ENCODE measurements around the gene CDH23. TPM values are rescaled to one million over a fixed set of nuclear protein-coding genes. Genes with fewer than 3 reads are reported as not detected.
A peak's percentile ranks its signal among the peaks of the same experiment; 100 is the strongest.

The CDH23 gene
- total RNA-seq, 1 experiment from 2014 or later, result 0.34 TPM

DNA sequence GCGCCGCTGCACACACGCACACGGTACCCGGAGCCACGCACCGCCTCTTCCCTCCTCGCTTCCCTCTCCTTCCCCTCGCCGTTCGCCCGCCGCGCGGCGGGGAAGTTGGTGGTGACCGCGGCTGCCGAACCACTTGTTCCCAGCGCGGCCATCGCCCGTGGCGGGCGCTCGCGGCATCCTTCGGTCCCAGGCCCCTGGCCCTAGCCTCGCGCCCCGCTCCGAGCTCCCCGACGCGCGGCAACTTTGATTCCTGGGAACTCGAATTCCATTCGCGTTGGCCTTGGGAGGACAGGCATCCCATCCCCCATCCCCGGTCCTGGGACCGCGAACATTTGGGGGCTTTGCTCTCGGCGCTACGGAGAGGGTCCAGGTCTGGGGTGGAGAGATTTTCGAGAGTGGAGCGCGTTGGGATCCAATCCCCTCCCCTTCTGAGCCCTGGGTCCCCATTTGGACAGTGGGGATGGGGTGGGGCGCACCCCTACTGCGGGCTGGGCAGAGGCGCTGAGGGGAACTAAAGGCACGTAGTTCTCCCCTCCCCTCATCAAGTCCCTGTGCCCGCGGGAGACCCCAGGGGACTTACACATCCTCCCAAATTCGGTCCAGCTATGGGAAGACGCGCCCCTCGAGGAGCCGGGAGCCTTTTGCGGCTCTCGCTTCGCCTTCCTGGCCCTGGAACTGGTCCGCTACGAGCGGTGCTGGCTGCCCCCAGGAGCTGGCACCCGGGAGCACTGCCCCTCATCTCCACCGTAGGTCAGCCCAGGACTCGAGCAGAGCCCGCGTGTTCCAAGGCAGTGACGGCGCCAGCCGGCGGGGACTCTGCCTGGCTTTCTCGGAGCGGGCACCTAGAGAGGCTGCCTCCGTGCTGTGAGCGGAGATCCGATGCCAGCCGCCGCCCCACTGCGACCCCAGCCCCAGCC lies 834 bp downstream of the CDH23 start:
- BruUV-seq (replicated peaks), result no TSS peak
- Mint-ChIP-seq H3K4me1 (ENCODE audit: low read depth, unreplicated experiment) (no peaks in the 10 kb centered on the region), H3K9me3 (ENCODE audit: unreplicated experiment) (no peaks in the 10 kb centered on the region), H3K36me3 (ENCODE audit: insufficient read depth, unreplicated experiment) (no peaks in the 10 kb centered on the region), H3K27ac (ENCODE audit: unreplicated experiment) (no peak overlapping the region), H3K27me3 (ENCODE audit: insufficient read depth, unreplicated experiment) (peaks cover 26% of the 10 kb centered on the region), H3K4me3 (ENCODE audit: unreplicated experiment) (peak overlapping the region; percentile 60)
- ChIA-PET CTCF (interaction anchor here (0.6 to 2.5 kb wide), 9 partner anchors 13 to 311 kb away, joined by 3 to 18 read pairs (median 4); partner anchors contain the start of gene SLC29A3), POLR2A (no interaction called here)
- DNase-seq, result peak in 1 of 2 experiments; percentile 26
- Histone ChIP-seq H3K4me1 (peaks cover 12% of the 10 kb centered on the region), H3K36me3 (ENCODE audit: control insufficient read depth, insufficient read depth, low read length) (no peaks in the 10 kb centered on the region), H3K27me3 (replicated peaks; ENCODE audit: control insufficient read depth, insufficient read depth, low read length) (peaks cover 4% of the 10 kb centered on the region), H3K4me3 (ENCODE audit: low read depth, low read length) (peak overlapping the region; percentile 36), H3K9me3 (no peaks in the 10 kb centered on the region)
- TF ChIP-seq, protein P1, sequence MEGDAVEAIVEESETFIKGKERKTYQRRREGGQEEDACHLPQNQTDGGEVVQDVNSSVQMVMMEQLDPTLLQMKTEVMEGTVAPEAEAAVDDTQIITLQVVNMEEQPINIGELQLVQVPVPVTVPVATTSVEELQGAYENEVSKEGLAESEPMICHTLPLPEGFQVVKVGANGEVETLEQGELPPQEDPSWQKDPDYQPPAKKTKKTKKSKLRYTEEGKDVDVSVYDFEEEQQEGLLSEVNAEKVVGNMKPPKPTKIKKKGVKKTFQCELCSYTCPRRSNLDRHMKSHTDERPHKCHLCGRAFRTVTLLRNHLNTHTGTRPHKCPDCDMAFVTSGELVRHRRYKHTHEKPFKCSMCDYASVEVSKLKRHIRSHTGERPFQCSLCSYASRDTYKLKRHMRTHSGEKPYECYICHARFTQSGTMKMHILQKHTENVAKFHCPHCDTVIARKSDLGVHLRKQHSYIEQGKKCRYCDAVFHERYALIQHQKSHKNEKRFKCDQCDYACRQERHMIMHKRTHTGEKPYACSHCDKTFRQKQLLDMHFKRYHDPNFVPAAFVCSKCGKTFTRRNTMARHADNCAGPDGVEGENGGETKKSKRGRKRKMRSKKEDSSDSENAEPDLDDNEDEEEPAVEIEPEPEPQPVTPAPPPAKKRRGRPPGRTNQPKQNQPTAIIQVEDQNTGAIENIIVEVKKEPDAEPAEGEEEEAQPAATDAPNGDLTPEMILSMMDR (IDR thresholded peaks at IDR 0.05; ENCODE audit: insufficient read depth in 1 of 2, low read depth in 1 of 2, low read length in 1 of 2, severe bottlenecking in 1 of 2, unreplicated experiment in 1 of 2), result no peak
- intact Hi-C loops (cut with micrococcal nuclease; ENCODE audit: unreplicated experiment), result no loop called here

DNA sequence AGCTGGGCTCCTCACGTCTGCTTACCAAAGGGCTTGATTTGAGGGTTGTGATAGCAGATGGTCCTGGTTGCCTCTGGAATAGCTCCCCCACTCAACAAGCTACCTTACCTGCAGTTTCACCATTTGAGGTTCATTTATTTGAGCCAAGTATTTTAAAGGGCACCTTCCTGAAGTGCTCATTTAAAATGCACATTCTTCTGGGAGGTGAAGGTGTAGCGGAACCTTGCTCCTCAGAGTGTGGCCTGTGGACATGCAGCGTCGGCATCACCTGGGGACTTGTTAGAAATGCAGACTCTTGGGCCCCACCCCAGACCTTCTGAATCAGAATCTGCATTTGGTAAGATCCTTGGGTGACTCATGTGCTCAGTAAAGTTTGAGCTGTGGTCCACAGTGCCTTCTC lies 2.3 kb downstream of the CDH23 start:
- no TSS peak for BruUV-seq (replicated peaks)
- TF ChIP-seq, protein P1 (IDR thresholded peaks at IDR 0.05; ENCODE audit: insufficient read depth in 1 of 2, low read depth in 1 of 2, low read length in 1 of 2, severe bottlenecking in 1 of 2, unreplicated experiment in 1 of 2), result no peak
- peak in 1 of 2 experiments; percentile 7 for DNase-seq
- no peak overlapping the region for H3K27ac Mint-ChIP-seq (ENCODE audit: unreplicated experiment)
- CTCF ChIA-PET, result interaction anchor here (0.9 to 1.4 kb wide), 3 partner anchors 15 to 80 kb away, joined by 3 to 6 read pairs (median 5); partner anchors contain the start of gene SLC29A3
- no peaks in the 10 kb centered on the region for H3K4me1 Mint-ChIP-seq (ENCODE audit: low read depth, unreplicated experiment)
- H3K4me3 ChIP-seq (ENCODE audit: low read depth, low read length), result no peak overlapping the region
- intact Hi-C loops (cut with micrococcal nuclease; ENCODE audit: unreplicated experiment), result no loop called here
- H3K9me3 ChIP-seq, result no peaks in the 10 kb centered on the region
- no peak overlapping the region for H3K4me3 Mint-ChIP-seq (ENCODE audit: unreplicated experiment)
- no peaks in the 10 kb centered on the region for H3K36me3 ChIP-seq (ENCODE audit: control insufficient read depth, insufficient read depth, low read length)
- no peaks in the 10 kb centered on the region for H3K9me3 Mint-ChIP-seq (ENCODE audit: unreplicated experiment)
- H3K27me3 Mint-ChIP-seq (ENCODE audit: insufficient read depth, unreplicated experiment), result peaks cover 30% of the 10 kb centered on the region
- no peaks in the 10 kb centered on the region for H3K36me3 Mint-ChIP-seq (ENCODE audit: insufficient read depth, unreplicated experiment)
- POLR2A ChIA-PET, result interaction anchor here (0.5 kb wide), 1 partner anchor 761 kb away, joined by 6 read pairs; no protein-coding TSS in a partner anchor
- H3K27me3 ChIP-seq (replicated peaks; ENCODE audit: control insufficient read depth, insufficient read depth, low read length), result peaks cover 4% of the 10 kb centered on the region
- peaks cover 10% of the 10 kb centered on the region for H3K4me1 ChIP-seq

DNA sequence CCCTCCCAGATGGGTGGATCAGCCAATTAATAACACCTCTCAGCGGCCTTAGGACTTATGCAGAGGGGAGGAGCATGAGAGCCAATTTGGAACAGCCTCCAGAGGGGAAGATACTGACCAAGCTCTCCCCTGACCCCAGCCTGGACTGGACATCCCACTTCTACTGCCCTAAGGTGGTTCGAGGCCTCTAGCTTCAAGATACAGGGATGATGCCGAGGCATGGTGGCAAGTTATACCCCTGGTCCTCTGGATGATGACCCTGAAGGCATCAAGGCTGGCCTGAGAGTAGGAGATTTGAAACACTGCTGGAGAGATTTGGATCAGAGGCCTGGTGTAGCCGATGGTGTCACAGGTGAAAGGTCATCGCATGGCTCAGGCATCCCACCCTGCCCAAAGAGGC lies 3.2 kb downstream of the CDH23 start:
- no peaks in the 10 kb centered on the region for H3K4me1 Mint-ChIP-seq (ENCODE audit: low read depth, unreplicated experiment)
- no TSS peak for BruUV-seq (replicated peaks)
- ChIA-PET CTCF (interaction anchor here (0.6 to 1.4 kb wide), 2 partner anchors 81 to 1706 kb away, joined by 3 to 6 read pairs; partner anchors contain the start of gene SLC29A3), POLR2A (no interaction called here)
- H3K4me3 Mint-ChIP-seq (ENCODE audit: unreplicated experiment), result no peak overlapping the region
- TF ChIP-seq, protein P1 (IDR thresholded peaks at IDR 0.05; ENCODE audit: insufficient read depth in 1 of 2, low read depth in 1 of 2, low read length in 1 of 2, severe bottlenecking in 1 of 2, unreplicated experiment in 1 of 2), result no peak
- H3K9me3 Mint-ChIP-seq (ENCODE audit: unreplicated experiment), result no peaks in the 10 kb centered on the region
- H3K27ac Mint-ChIP-seq (ENCODE audit: unreplicated experiment), result no peak overlapping the region
- DNase-seq, result peak in 1 of 2 experiments; percentile 14
- Histone ChIP-seq H3K4me1 (peaks cover 10% of the 10 kb centered on the region), H3K4me3 (ENCODE audit: low read depth, low read length) (no peak overlapping the region), H3K36me3 (ENCODE audit: control insufficient read depth, insufficient read depth, low read length) (no peaks in the 10 kb centered on the region), H3K9me3 (no peaks in the 10 kb centered on the region), H3K27me3 (replicated peaks; ENCODE audit: control insufficient read depth, insufficient read depth, low read length) (peaks cover 4% of the 10 kb centered on the region)
- intact Hi-C loops (cut with micrococcal nuclease; ENCODE audit: unreplicated experiment), result no loop called here
- peaks cover 29% of the 10 kb centered on the region for H3K27me3 Mint-ChIP-seq (ENCODE audit: insufficient read depth, unreplicated experiment)
- no peaks in the 10 kb centered on the region for H3K36me3 Mint-ChIP-seq (ENCODE audit: insufficient read depth, unreplicated experiment)

All from Caco-2 (cell line).